Measurements from ENCODE around the gene SEMA5A. TPM values are rescaled to one million over a fixed set of nuclear protein-coding genes. Genes with fewer than 3 reads are reported as not detected.

SEMA5A gene
- total and polyA plus RNA-seq, 7 experiments from 2014 or later, result 0.25 to 0.98 (median 0.46) TPM; not detected in 1

GRCh38 chr5:9464478-9464877 lies 81.4 kb downstream of the SEMA5A start:
- H3K27ac Mint-ChIP-seq, result no peak overlapping the region
- POLR2A ChIA-PET, result no interaction called here
- no peak overlapping the region for H3K4me3 ChIP-seq (ENCODE audit: low read length)

GRCh38 chr5:9462109-9462508 lies 83.8 kb downstream of the SEMA5A start:
- Histone ChIP-seq H3K36me3 (ENCODE audit: control insufficient read depth in 2 of 3, insufficient read depth in 3 of 3, low read length in 3 of 3) (no peaks in the 10 kb centered on the region), H3K27me3 (ENCODE audit: control insufficient read depth in 2 of 2, insufficient read depth in 2 of 2, low read length in 2 of 2) (no peaks in the 10 kb centered on the region), H3K4me1 (ENCODE audit: control insufficient read depth in 2 of 2, insufficient read depth in 2 of 2, low read length in 2 of 2) (no peaks in the 10 kb centered on the region), H3K9me3 (ENCODE audit: control insufficient read depth in 2 of 3, low read length in 3 of 3) (no peaks in the 10 kb centered on the region), H3K27ac (ENCODE audit: low read depth, low read length) (no peak overlapping the region), H3K4me3 (ENCODE audit: low read length) (no peak overlapping the region)
- Mint-ChIP-seq H3K27me3 (no peaks in the 10 kb centered on the region), H3K9me3 (peaks cover 0 to 11% (median 3%) of the 10 kb centered on the region in 11 donors), H3K4me3 (no peak overlapping the region), H3K4me1 (no peaks in the 10 kb centered on the region), H3K36me3 (no peaks in the 10 kb centered on the region), H3K27ac (no peak overlapping the region)
- DNase-seq (no peak), ATAC-seq (no peak)
- ChIA-PET POLR2A (no interaction called here), CTCF (no interaction called here)
- intact Hi-C loops (cut with micrococcal nuclease), result no loop called here

More at GRCh38 chr5:9464478-9464877, 81.4 kb downstream of the SEMA5A start:
- CTCF ChIA-PET, result no interaction called here
- Mint-ChIP-seq H3K4me1 (no peaks in the 10 kb centered on the region), H3K36me3 (no peaks in the 10 kb centered on the region), H3K27me3 (no peaks in the 10 kb centered on the region), H3K4me3 (no peak overlapping the region), H3K9me3 (peaks cover 0 to 11% (median 0%) of the 10 kb centered on the region in 11 donors)
- no peak for DNase-seq
- no peaks in the 10 kb centered on the region for H3K4me1 ChIP-seq (ENCODE audit: control insufficient read depth in 2 of 2, insufficient read depth in 2 of 2, low read length in 2 of 2)
- no peak overlapping the region for H3K27ac ChIP-seq (ENCODE audit: low read depth, low read length)
- no peaks in the 10 kb centered on the region for H3K36me3 ChIP-seq (ENCODE audit: control insufficient read depth in 2 of 3, insufficient read depth in 3 of 3, low read length in 3 of 3)
- intact Hi-C loops (cut with micrococcal nuclease), result no loop called here
- no peaks in the 10 kb centered on the region for H3K27me3 ChIP-seq (ENCODE audit: control insufficient read depth in 2 of 2, insufficient read depth in 2 of 2, low read length in 2 of 2)
- ATAC-seq, result no peak
- H3K9me3 ChIP-seq (ENCODE audit: control insufficient read depth in 2 of 3, low read length in 3 of 3), result no peaks in the 10 kb centered on the region

- Mint-ChIP-seq H3K9me3 (peaks cover 0 to 5% (median 2%) of the 10 kb centered on the region in 11 donors), H3K27me3 (no peaks in the 10 kb centered on the region), H3K36me3 (no peaks in the 10 kb centered on the region), H3K27ac (no peak overlapping the region), H3K4me3 (no peak overlapping the region), H3K4me1 (no peaks in the 10 kb centered on the region)
- ATAC-seq (no peak), DNase-seq (no peak)
- Histone ChIP-seq H3K27me3 (ENCODE audit: control insufficient read depth in 2 of 2, insufficient read depth in 2 of 2, low read length in 2 of 2) (no peaks in the 10 kb centered on the region), H3K27ac (ENCODE audit: low read depth, low read length) (no peak overlapping the region), H3K36me3 (ENCODE audit: control insufficient read depth in 2 of 3, insufficient read depth in 3 of 3, low read length in 3 of 3) (no peaks in the 10 kb centered on the region), H3K4me1 (ENCODE audit: control insufficient read depth in 2 of 2, insufficient read depth in 2 of 2, low read length in 2 of 2) (no peaks in the 10 kb centered on the region), H3K4me3 (ENCODE audit: low read length) (no peak overlapping the region), H3K9me3 (ENCODE audit: control insufficient read depth in 2 of 3, low read length in 3 of 3) (no peaks in the 10 kb centered on the region)
- intact Hi-C loops (cut with micrococcal nuclease), result no loop called here
- ChIA-PET POLR2A (no interaction called here), CTCF (no interaction called here)
These were observed 84.8 kb downstream of the SEMA5A start for GRCh38 chr5:9460885-9461645.

GRCh38 chr5:9456435-9457042 lies 89.3 kb downstream of the SEMA5A start:
- Mint-ChIP-seq H3K9me3 (peaks cover 0 to 10% (median 3%) of the 10 kb centered on the region in 11 donors), H3K4me3 (no peak overlapping the region), H3K4me1 (no peaks in the 10 kb centered on the region), H3K27me3 (no peaks in the 10 kb centered on the region), H3K27ac (no peak overlapping the region), H3K36me3 (no peaks in the 10 kb centered on the region)
- ChIA-PET POLR2A (no interaction called here), CTCF (no interaction called here)
- no peak overlapping the region for H3K4me3 ChIP-seq (ENCODE audit: low read length)
- H3K36me3 ChIP-seq (ENCODE audit: control insufficient read depth in 2 of 3, insufficient read depth in 3 of 3, low read length in 3 of 3), result no peaks in the 10 kb centered on the region
- no peaks in the 10 kb centered on the region for H3K27me3 ChIP-seq (ENCODE audit: control insufficient read depth in 2 of 2, insufficient read depth in 2 of 2, low read length in 2 of 2)
- ATAC-seq, result no peak
- H3K9me3 ChIP-seq (ENCODE audit: control insufficient read depth in 2 of 3, low read length in 3 of 3), result no peaks in the 10 kb centered on the region
- intact Hi-C loops (cut with micrococcal nuclease), result no loop called here
- no peak for DNase-seq
- H3K27ac ChIP-seq (ENCODE audit: low read depth, low read length), result no peak overlapping the region
- H3K4me1 ChIP-seq (ENCODE audit: control insufficient read depth in 2 of 2, insufficient read depth in 2 of 2, low read length in 2 of 2), result no peaks in the 10 kb centered on the region

- H3K9me3 ChIP-seq (ENCODE audit: control insufficient read depth in 2 of 3, low read length in 3 of 3), result no peaks in the 10 kb centered on the region
- no peak for DNase-seq
- H3K4me3 ChIP-seq (ENCODE audit: low read length), result no peak overlapping the region
- intact Hi-C loops (cut with micrococcal nuclease), result no loop called here
- CTCF ChIA-PET, result no interaction called here
- no peak for ATAC-seq
- H3K4me3 Mint-ChIP-seq, result no peak overlapping the region
- H3K27ac ChIP-seq (ENCODE audit: low read depth, low read length), result no peak overlapping the region
- H3K4me1 Mint-ChIP-seq, result peaks cover 0 to 2% (median 0%) of the 10 kb centered on the region in 7 donors
- H3K27me3 ChIP-seq (ENCODE audit: control insufficient read depth in 2 of 2, insufficient read depth in 2 of 2, low read length in 2 of 2), result no peaks in the 10 kb centered on the region
- no peak overlapping the region for H3K27ac Mint-ChIP-seq
- H3K4me1 ChIP-seq (ENCODE audit: control insufficient read depth in 2 of 2, insufficient read depth in 2 of 2, low read length in 2 of 2), result no peaks in the 10 kb centered on the region
- H3K36me3 ChIP-seq (ENCODE audit: control insufficient read depth in 2 of 3, insufficient read depth in 3 of 3, low read length in 3 of 3), result no peaks in the 10 kb centered on the region
- no peaks in the 10 kb centered on the region for H3K36me3 Mint-ChIP-seq
- H3K9me3 Mint-ChIP-seq, result peaks cover 0 to 10% (median 4%) of the 10 kb centered on the region in 11 donors
- no peaks in the 10 kb centered on the region for H3K27me3 Mint-ChIP-seq
- POLR2A ChIA-PET, result no interaction called here
These were observed 89.9 kb downstream of the SEMA5A start for GRCh38 chr5:9455826-9456434.

GRCh38 chr5:9454491-9454890 lies 91.4 kb downstream of the SEMA5A start:
- no peak overlapping the region for H3K4me3 Mint-ChIP-seq
- CTCF ChIA-PET, result no interaction called here
- H3K4me1 Mint-ChIP-seq, result peaks cover 0 to 2% (median 0%) of the 10 kb centered on the region in 7 donors

More at GRCh38 chr5:9454491-9454890, 91.4 kb downstream of the SEMA5A start:
- Histone ChIP-seq H3K9me3 (ENCODE audit: control insufficient read depth in 2 of 3, low read length in 3 of 3) (no peaks in the 10 kb centered on the region), H3K27me3 (ENCODE audit: control insufficient read depth in 2 of 2, insufficient read depth in 2 of 2, low read length in 2 of 2) (no peaks in the 10 kb centered on the region), H3K36me3 (ENCODE audit: control insufficient read depth in 2 of 3, insufficient read depth in 3 of 3, low read length in 3 of 3) (no peaks in the 10 kb centered on the region), H3K27ac (ENCODE audit: low read depth, low read length) (no peak overlapping the region), H3K4me3 (ENCODE audit: low read length) (no peak overlapping the region), H3K4me1 (ENCODE audit: control insufficient read depth in 2 of 2, insufficient read depth in 2 of 2, low read length in 2 of 2) (no peaks in the 10 kb centered on the region)
- DNase-seq (no peak), ATAC-seq (no peak)
- peaks cover 0 to 10% (median 4%) of the 10 kb centered on the region in 11 donors for H3K9me3 Mint-ChIP-seq
- POLR2A ChIA-PET, result no interaction called here
- no peaks in the 10 kb centered on the region for H3K27me3 Mint-ChIP-seq
- intact Hi-C loops (cut with micrococcal nuclease), result no loop called here
- no peak overlapping the region for H3K27ac Mint-ChIP-seq
- H3K36me3 Mint-ChIP-seq, result no peaks in the 10 kb centered on the region
